Neural cell (in vitro differentiated cells): Measurements from ENCODE around the gene PPP2R2B. TPM values are rescaled to one million over a fixed set of nuclear protein-coding genes. Genes with fewer than 3 reads are reported as not detected.

ENCODE experiments used
- H2AFZ ChIP-seq: fragments of 200-600, 300-800 bp; sonication (generic), shearing (Covaris generic); 2 replicates; pipeline ENCODE4 v1.6.0; 2014; ENCODE audit warnings: low read depth, mild to moderate bottlenecking, antibody characterized with exemption, low read length, moderate library complexity
- H3F3A ChIP-seq: fragments of 200-600 bp; shearing (Covaris generic); 2 replicates; pipeline ENCODE4 v1.6.1; 2016; ENCODE audit warnings: mild to moderate bottlenecking, moderate library complexity, mixed read lengths, antibody characterized with exemption, low read length; ENCODE audit not compliant: insufficient read depth, poor library complexity, severe bottlenecking
- H3K27ac ChIP-seq: fragments of 200-600, 300-800 bp; sonication (generic), shearing (Covaris generic); 2 replicates; pipeline ENCODE4 v1.5.1; 2014; ENCODE audit warnings: mild to moderate bottlenecking, low read length, moderate library complexity
- H3K27me3 ChIP-seq: fragments of 300-800, 200-600 bp; sonication (generic), shearing (Covaris generic); 2 replicates; pipeline ENCODE4 v1.6.0; 2014; ENCODE audit warnings: mild to moderate bottlenecking, low read depth, low read length, moderate library complexity; ENCODE audit not compliant: insufficient read depth
- H3K36me3 ChIP-seq: fragments of 300-800, 200-600 bp; sonication (generic), shearing (Covaris generic); 2 replicates; pipeline ENCODE4 v1.5.1; 2014; ENCODE audit warnings: mild to moderate bottlenecking, antibody characterized with exemption, low read length, moderate library complexity; ENCODE audit not compliant: insufficient read depth
- H3K4me2 ChIP-seq: fragments of 300-800, 200-600 bp; sonication (generic), shearing (Covaris generic); 2 replicates; pipeline ENCODE4 v1.6.0; 2014; ENCODE audit warnings: mild to moderate bottlenecking, low read length
- H3K4me3 ChIP-seq: fragments of 300-800, 200-600 bp; sonication (generic), shearing (Covaris generic); 2 replicates; pipeline ENCODE4 v1.5.1; 2014; ENCODE audit warnings: mild to moderate bottlenecking, low read length, moderate library complexity
- H3K79me2 ChIP-seq: fragments of 200-600 bp; shearing (Covaris generic); replicated peaks from 2 replicates; pipeline ENCODE4 v1.6.0; 2014; ENCODE audit warnings: mild to moderate bottlenecking, low read length, moderate library complexity; ENCODE audit not compliant: insufficient read depth
- H3K9ac ChIP-seq: fragments of 300-800, 200-600 bp; sonication (generic), shearing (Covaris generic); 2 replicates; pipeline ENCODE4 v1.6.1; 2016; ENCODE audit warnings: mild to moderate bottlenecking, low read length, mixed read lengths
- H3K9me2 ChIP-seq: fragments of 200-600 bp; shearing (Covaris generic); 2 replicates; pipeline ENCODE4 v1.6.1; 2016; ENCODE audit warnings: mild to moderate bottlenecking, low read length, mixed read lengths; ENCODE audit not compliant: insufficient read depth
- H3K9me3 ChIP-seq: fragments of 200-600, 300-800 bp; sonication (generic), shearing (Covaris generic); 2 replicates; pipeline ENCODE4 v1.6.1; 2016; ENCODE audit warnings: mild to moderate bottlenecking, mixed run types, low read length, moderate library complexity, mixed read lengths
- H4K20me1 ChIP-seq: fragments of 200-600 bp; shearing (Covaris generic); 2 replicates; pipeline ENCODE4 v1.6.1; 2016; ENCODE audit warnings: mild to moderate bottlenecking, mixed run types; ENCODE audit not compliant: insufficient read depth
- CTCF ChIP-seq: fragments of 450-650 bp; IDR thresholded peaks from 2 replicates; pipeline ENCODE4 v1.5.1; 2014; ENCODE audit warnings: antibody characterized with exemption, mild to moderate bottlenecking, moderate library complexity; ENCODE audit not compliant: poor library complexity, severe bottlenecking
- EP300 ChIP-seq: fragments of 450-650 bp; conservative IDR thresholded peaks from 2 replicates; pipeline ENCODE4 v1.6.1; 2014; ENCODE audit warnings: antibody characterized with exemption, mild to moderate bottlenecking, moderate library complexity; ENCODE audit not compliant: poor library complexity, severe bottlenecking
- EZH2 ChIP-seq: fragments of 200-600, 300-800 bp; shearing (Covaris generic), sonication (generic); IDR thresholded peaks from 2 replicates; pipeline ENCODE4 v1.6.1; 2014; ENCODE audit warnings: antibody characterized with exemption, low read length, borderline replicate concordance, mild to moderate bottlenecking; ENCODE audit not compliant: insufficient read depth, poor library complexity, severe bottlenecking
- MXI1 ChIP-seq: fragments of 450-650 bp; conservative IDR thresholded peaks from 2 replicates; pipeline ENCODE4 v1.6.1; 2014; ENCODE audit warnings: antibody characterized with exemption, mild to moderate bottlenecking; ENCODE audit not compliant: poor library complexity, severe bottlenecking
- POLR2AphosphoS5 ChIP-seq: IDR thresholded peaks from 2 replicates; pipeline ENCODE4 v1.6.1; 2012
- RAD21 ChIP-seq: fragments of 450-650 bp; conservative IDR thresholded peaks from 2 replicates; pipeline ENCODE4 v1.6.1; 2014; ENCODE audit warnings: antibody characterized with exemption, mild to moderate bottlenecking, moderate library complexity
- REST ChIP-seq: IDR thresholded peaks from 2 replicates; pipeline ENCODE4 v1.6.1; 2012; ENCODE audit warnings: borderline replicate concordance
- SMC3 ChIP-seq: fragments of 450-650 bp; conservative IDR thresholded peaks from 2 replicates; pipeline ENCODE4 v1.6.1; 2014; ENCODE audit warnings: antibody characterized with exemption, mild to moderate bottlenecking, moderate library complexity; ENCODE audit not compliant: poor library complexity
- TAF1 ChIP-seq: IDR thresholded peaks from 2 replicates; pipeline ENCODE4 v1.6.1; 2012; ENCODE audit warnings: low read depth
- polyA plus RNA-seq: library from polyadenylated mRNA; depleted of rRNA; stranded (reverse); fragments of >200 nt; gene quantifications from 2 replicates; pipeline ENCODE4 v1.2.3, GENCODE V29; 2014

Gene PPP2R2B
- polyA plus RNA-seq, 1 donor from 2014 or later, result 250 TPM

GRCh38 chr5:146867996-146868708 lies 10.4 kb downstream of the PPP2R2B start:
- no peaks in the 10 kb centered on the region for H3K9me3 ChIP-seq
- peaks cover 8% of the 10 kb centered on the region for H4K20me1 ChIP-seq
- no peak overlapping the region for H3K9ac ChIP-seq
- TF ChIP-seq EZH2, result no peak
- TF ChIP-seq RAD21, result no peak
- no peak for TF ChIP-seq POLR2AphosphoS5
- TF ChIP-seq CTCF, result no peak
- TF ChIP-seq MXI1, result no peak
- TF ChIP-seq REST, result no peak
- no peak for TF ChIP-seq TAF1
- no peak for TF ChIP-seq EP300
- TF ChIP-seq SMC3, result no peak
- H3F3A ChIP-seq, result no peaks in the 10 kb centered on the region
- H3K9me2 ChIP-seq, result no peaks in the 10 kb centered on the region
- peaks cover 11% of the 10 kb centered on the region for H3K36me3 ChIP-seq
- no peak overlapping the region for H3K4me2 ChIP-seq
- H2AFZ ChIP-seq, result no peak overlapping the region
- H3K4me3 ChIP-seq, result peak overlapping the region; percentile 11
- peaks cover 85% of the 10 kb centered on the region for H3K79me2 ChIP-seq
- no peaks in the 10 kb centered on the region for H3K27me3 ChIP-seq
- H3K27ac ChIP-seq, result no peak overlapping the region

- Histone ChIP-seq H4K20me1 (peaks cover 4% of the 10 kb centered on the region), H3K4me3 (no peak overlapping the region), H3K27me3 (no peaks in the 10 kb centered on the region), H3K9ac (no peak overlapping the region), H3K27ac (no peak overlapping the region), H3F3A (no peaks in the 10 kb centered on the region), H3K4me2 (no peak overlapping the region), H2AFZ (no peak overlapping the region), H3K9me2 (no peaks in the 10 kb centered on the region), H3K36me3 (peaks cover 11% of the 10 kb centered on the region), H3K9me3 (no peaks in the 10 kb centered on the region), H3K79me2 (peaks cover 70% of the 10 kb centered on the region)
- TF ChIP-seq MXI1, result no peak
- no peak for TF ChIP-seq POLR2AphosphoS5
- TF ChIP-seq RAD21, result no peak
- TF ChIP-seq EP300, result no peak
- TF ChIP-seq SMC3, result no peak
- no peak for TF ChIP-seq CTCF
- no peak for TF ChIP-seq EZH2
- TF ChIP-seq REST, result no peak
- TF ChIP-seq TAF1, result no peak
Observed at GRCh38 chr5:146866263-146866662, 12.3 kb downstream of the PPP2R2B start.
